ENCODE results near the gene ACTL8.

- TF ChIP-seq EZH2 (IDR thresholded peaks at IDR 0.05), result no peak
- no peak for TF ChIP-seq CTCF (IDR thresholded peaks at IDR 0.05)
- TF ChIP-seq EZH2phosphoT487 (IDR thresholded peaks at IDR 0.05), result no peak
Observed at GRCh38 chr1:17725084-17725719, 29.9 kb upstream of the ACTL8 start.

Data from neural progenitor cell (in vitro differentiated cells).